Fibroblast of the aortic adventitia (primary cell): Measurements from ENCODE around the gene GABARAPL2. TPM values are rescaled to one million over a fixed set of nuclear protein-coding genes. Genes with fewer than 3 reads are reported as not detected.
"Not testable (repeated sequence)": the region's sequence is repeated elsewhere in the genome, so short reads cannot be mapped to it uniquely, and the experiment has no call there.

ENCODE experiments used
- DNase-seq: peaks from one replicate; pipeline ENCODE4 v3.0.0-alpha.2; 2010; ENCODE audit warnings: low read depth
- H3K4me3 ChIP-seq: 2 replicates; pipeline ENCODE4 v1.5.1; 2011; ENCODE audit warnings: low read depth, mild to moderate bottlenecking, control low read depth, low read length, moderate library complexity
- total RNA-seq: library from RNA; depleted of rRNA; stranded (reverse); fragments of >200 nt; gene quantifications from 2 replicates; pipeline ENCODE4 v1.2.3, GENCODE V29; 2012; ENCODE audit warnings: low replicate concordance
- TF ChIP-seq, protein P1 (sequence below): IDR thresholded peaks from 2 replicates; pipeline ENCODE4 v1.5.1; 2011; ENCODE audit warnings: mild to moderate bottlenecking, low read length, control low read depth, inconsistent platforms; ENCODE audit not compliant: insufficient read depth

Gene GABARAPL2
- total RNA-seq, 1 donor = 46.5 TPM

DNA sequence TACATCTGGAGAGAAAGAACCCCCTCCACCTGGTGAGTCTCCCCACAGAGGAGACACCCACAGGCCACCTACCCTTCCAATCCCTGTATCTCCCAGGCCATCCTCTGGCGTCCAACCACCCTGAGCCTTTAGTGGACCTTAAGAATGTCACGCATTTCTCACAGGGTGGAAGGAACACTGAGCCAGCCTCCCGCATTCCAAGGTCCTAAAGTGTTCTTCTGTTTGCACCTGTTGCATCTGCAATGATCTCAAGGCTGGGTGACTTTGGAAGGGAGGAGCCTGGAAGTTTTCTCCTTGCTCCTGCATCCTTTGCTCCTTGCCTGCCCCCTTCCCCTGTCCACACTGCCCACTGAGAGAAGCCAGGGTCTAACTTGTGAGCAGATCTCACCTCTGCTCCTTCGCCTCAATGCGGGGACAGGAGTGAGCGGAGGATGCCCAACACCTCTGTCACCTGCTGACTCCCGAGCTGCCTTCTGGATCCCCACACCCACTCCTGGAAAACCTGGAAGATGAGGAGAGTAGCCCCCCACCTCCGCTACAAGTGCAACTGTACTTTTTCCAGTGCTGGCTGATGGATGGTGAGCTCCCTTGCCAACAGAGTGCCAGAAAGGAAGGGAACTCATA, 33.9 kb upstream of the GABARAPL2 start:
- no peak for DNase-seq
- no peak overlapping the region for H3K4me3 ChIP-seq
- TF ChIP-seq, protein P1, sequence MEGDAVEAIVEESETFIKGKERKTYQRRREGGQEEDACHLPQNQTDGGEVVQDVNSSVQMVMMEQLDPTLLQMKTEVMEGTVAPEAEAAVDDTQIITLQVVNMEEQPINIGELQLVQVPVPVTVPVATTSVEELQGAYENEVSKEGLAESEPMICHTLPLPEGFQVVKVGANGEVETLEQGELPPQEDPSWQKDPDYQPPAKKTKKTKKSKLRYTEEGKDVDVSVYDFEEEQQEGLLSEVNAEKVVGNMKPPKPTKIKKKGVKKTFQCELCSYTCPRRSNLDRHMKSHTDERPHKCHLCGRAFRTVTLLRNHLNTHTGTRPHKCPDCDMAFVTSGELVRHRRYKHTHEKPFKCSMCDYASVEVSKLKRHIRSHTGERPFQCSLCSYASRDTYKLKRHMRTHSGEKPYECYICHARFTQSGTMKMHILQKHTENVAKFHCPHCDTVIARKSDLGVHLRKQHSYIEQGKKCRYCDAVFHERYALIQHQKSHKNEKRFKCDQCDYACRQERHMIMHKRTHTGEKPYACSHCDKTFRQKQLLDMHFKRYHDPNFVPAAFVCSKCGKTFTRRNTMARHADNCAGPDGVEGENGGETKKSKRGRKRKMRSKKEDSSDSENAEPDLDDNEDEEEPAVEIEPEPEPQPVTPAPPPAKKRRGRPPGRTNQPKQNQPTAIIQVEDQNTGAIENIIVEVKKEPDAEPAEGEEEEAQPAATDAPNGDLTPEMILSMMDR = no peak

DNA sequence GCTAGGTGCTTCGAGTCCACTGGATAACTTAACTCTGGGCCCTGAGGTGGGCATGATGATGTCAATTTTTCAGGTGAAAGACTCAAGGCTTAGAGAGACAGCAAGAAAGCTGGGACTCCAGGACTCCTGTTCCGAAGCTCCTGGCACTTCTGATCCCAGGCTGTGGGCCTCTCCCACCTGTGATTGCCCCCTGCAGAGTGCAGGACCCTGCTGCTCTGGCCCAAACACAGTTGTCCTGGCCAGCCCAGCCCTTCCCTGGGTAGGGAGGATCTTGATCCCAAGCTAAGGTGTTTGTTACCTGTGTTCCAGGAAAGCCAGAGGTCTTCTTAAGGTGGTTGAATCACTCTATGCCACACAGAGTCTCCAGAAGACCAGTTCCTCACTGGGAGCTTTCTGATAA, 33.4 kb upstream of the GABARAPL2 start:
- DNase-seq = no peak
- H3K4me3 ChIP-seq = no peak overlapping the region
- TF ChIP-seq, protein P1 = no peak

DNA sequence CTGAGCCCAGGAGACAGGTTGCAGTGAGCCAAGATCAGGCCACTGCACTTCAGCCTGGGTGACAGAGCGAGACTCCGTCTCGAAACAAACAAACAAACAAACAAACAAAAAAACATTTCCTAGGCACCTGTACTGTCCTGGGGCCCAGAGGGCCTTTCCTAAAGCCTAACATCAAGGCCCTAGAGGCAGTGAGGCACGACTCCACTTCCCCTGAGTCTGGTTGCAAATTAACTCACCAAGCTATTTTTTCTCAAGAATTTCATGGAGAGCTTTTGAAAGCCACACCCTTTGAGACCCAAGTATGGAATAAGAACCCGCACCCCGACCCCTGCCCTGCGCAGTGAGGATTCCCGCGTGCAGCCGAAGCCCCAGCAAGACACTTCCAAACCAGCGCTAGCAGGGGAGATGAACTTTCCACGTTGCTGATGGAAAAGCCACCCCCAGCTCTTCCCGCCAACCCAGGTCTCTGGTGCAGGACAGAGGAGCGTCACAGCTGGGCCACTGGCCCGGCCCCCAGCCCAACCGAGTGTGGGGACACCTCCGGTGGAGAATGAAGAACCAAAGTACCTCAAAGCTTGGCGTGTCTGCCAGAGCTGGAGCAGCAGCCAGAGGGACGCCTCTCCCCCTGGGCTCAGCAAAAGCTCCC, 31.5 kb upstream of the GABARAPL2 start:
- H3K4me3 ChIP-seq = no peak overlapping the region
- no peak for DNase-seq
- TF ChIP-seq, protein P1 = no peak

DNA sequence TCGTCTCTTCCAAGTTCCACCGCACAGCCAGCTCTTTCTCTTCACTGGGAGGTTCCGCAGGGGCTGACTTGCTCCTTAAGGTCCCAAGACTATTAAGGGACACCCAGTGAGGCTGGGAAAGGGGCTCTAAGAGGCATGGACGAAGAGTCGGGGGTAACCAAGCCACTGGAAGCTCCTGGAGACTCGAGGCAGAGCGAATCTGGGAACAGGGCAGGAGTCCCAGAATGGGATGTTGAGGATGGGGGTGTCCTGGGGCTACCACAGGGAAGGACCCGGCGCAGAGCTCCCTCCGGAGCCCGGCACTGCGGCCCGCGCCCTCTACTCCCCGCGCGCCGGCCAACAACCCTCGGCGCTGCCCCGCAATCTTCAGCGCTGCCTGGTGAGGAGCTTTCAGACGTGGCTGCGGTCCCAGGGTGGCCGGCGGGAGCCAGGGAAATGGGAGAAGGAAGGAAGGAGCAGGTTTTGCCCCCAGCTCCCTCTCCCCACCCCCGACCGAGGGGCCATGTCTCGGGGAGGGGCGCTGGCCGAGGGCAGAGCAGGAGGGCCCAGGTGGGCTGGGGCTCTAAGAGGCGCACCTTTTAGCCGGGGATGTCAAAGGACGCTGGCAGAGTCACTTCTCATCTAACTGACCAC, 30.9 kb upstream of the GABARAPL2 start:
- TF ChIP-seq, protein P1 = no peak
- no peak overlapping the region for H3K4me3 ChIP-seq
- DNase-seq = no peak

DNA sequence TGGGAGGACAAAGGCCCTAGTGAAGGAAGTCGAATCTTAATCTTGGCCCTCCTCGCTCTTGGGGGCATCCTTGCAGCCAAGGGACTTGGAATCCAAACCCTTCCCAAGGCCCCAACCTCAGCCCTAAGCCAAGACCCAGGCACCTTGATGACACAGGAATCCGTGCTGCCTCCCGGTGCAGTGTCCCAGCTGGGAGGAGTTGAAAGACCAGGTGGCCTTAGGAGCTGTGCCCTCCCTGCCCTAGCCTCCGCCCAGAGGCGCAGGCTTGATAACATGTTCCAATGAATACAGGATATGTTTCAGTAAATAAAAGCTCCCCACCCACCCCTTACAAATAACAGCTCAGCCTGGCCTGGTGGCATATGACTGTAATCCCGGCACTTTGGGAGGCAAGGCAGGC, 30.3 kb upstream of the GABARAPL2 start, which contains the start of gene CHST5:
TSS of gene CHST5 (minus strand) at position 208 of the 400 bp plus-strand sequence. CDS start 5,724 bp downstream, outside the sequence.
- DNase-seq = no peak
- no peak within 1 kb of the TSS for H3K4me3 ChIP-seq
- TF ChIP-seq, protein P1 = no peak

DNA sequence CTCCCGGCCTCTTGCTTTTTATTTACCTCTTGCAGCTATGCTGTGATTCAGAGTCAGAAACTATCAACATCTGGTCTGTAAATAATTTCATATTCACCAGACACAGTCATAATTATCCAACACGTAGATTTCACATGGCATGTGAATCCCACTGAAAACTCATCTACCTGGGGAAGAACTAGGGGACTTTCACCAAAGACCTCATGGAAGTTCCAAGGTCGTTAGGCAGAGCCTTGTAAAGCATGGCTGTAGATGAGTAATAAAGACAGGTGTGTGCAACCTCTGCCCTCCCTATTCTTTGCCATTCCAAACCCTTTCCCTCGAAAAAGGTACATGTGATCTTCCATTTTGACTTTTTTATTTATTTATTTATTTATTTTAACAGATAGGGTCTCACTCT, 28.4 kb upstream of the GABARAPL2 start:
- DNase-seq = no peak
- TF ChIP-seq, protein P1 = no peak
- no peak overlapping the region for H3K4me3 ChIP-seq

DNA sequence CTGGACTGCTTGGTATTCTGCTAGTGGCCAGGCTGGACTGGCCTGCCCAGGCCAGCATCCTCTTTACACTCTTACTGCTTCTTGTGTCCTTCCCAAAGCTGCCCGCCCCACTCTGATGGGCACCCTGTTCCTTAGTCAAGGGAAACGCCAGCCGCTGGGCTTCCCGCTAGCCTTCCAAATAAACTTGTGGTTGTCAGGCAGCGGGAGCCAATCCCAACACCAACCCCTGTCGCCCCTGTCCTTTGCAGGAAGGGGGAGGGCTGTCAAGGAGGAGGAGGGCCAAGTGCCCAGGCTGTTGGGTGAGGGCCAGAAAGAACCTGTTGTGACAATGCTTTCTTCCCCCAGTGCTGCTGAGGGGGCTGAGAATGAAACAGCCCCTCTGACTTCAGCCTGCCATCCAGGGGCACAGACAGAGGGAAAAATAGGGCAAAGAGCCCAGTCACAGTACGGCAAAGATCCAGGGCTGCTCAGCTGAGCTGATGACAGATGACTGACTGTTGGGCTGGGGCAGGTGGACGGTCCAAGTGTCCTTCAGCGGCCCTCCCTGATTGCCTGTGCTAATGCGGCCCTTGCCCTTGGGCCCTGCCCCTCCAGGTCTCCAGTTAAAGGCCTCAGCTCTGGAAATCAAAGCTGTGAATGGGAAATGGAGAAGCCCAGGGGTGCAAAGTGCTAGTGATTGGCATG, 27.2 kb upstream of the GABARAPL2 start:
- H3K4me3 ChIP-seq, DNase-seq: not testable (repeated sequence)
